H1 (cell line): ENCODE data around the gene PARD6A. TPM values are rescaled to one million over a fixed set of nuclear protein-coding genes. Genes with fewer than 3 reads are reported as not detected.

Experiments
- CTCF ChIA-PET: fragments of 300-600 bp; sonication (Branson Sonifier 250); formaldehyde crosslinking; loops from one replicate; lab custom pipeline; 2021; ENCODE audit not compliant: partially characterized antibody; lab: Charles Lee
- POLR2A ChIA-PET: fragments of 300-600 bp; sonication (Branson Sonifier 250); formaldehyde crosslinking; loops from one replicate; lab custom pipeline; 2021; ENCODE audit warnings: inconsistent platforms; ENCODE audit not compliant: partially characterized antibody; lab: Charles Lee
- DNase-seq, 2 experiments: peaks; one replicate each; pipeline versions ENCODE4 v3.0.0 to v3.0.0-alpha.2; 2010 to 2022; ENCODE audit warnings: low spot score in 2 of 2, low read depth in 1 of 2, mixed read lengths in 1 of 2
- FAIRE-seq: peaks from 2 replicates; lab custom pipeline; 2011; peaks lifted over from hg19 to GRCh38; lab: Jason Lieb, UNC
- H2AFZ ChIP-seq: 2 replicates; pipeline ENCODE4 v1.8.1; 2012; ENCODE audit warnings: low read length, inconsistent platforms
- H2AK5ac ChIP-seq: 2 replicates; pipeline ENCODE4 v1.6.1; 2013; ENCODE audit warnings: low read depth, low read length
- H2BK120ac ChIP-seq: replicated peaks from 2 replicates; pipeline ENCODE3; 2013; ENCODE audit warnings: low read depth, low read length, inconsistent platforms
- H2BK12ac ChIP-seq: 2 replicates; pipeline ENCODE4 v1.6.1; 2013; ENCODE audit warnings: low read depth, low read length
- H2BK15ac ChIP-seq: 2 replicates; pipeline ENCODE4 v1.6.1; 2013; ENCODE audit warnings: low read length
- H2BK20ac ChIP-seq: 2 replicates; pipeline ENCODE4 v1.6.1; 2013; ENCODE audit warnings: low read length
- H2BK5ac ChIP-seq: 2 replicates; pipeline ENCODE4 v1.6.1; 2013; ENCODE audit warnings: low read depth, low read length
- H3K14ac ChIP-seq: 2 replicates; pipeline ENCODE4 v1.6.1; 2013; ENCODE audit warnings: inconsistent platforms; ENCODE audit not compliant: insufficient read length
- H3K18ac ChIP-seq: 2 replicates; pipeline ENCODE4 v1.6.1; 2013; ENCODE audit warnings: low read length; ENCODE audit errors: extremely low read depth
- H3K23ac ChIP-seq: 2 replicates; pipeline ENCODE4 v1.6.1; 2013; ENCODE audit warnings: inconsistent platforms; ENCODE audit not compliant: insufficient read length
- H3K23me2 ChIP-seq: 2 replicates; pipeline ENCODE4 v1.6.1; 2013; ENCODE audit warnings: low read depth, low read length
- H3K27ac ChIP-seq: 2 replicates; pipeline ENCODE4 v1.6.1; 2011; ENCODE audit warnings: low read depth, low read length, inconsistent platforms
- H3K27me3 ChIP-seq, 4 experiments: replicated peaks in 1 of 4; 1 replicate in 1 of 4; 2 replicates in 3 of 4; pipeline versions ENCODE4 v1.6.1 to v1.8.1; 2011 to 2013; ENCODE audit warnings: low read length in 3 of 4, mild to moderate bottlenecking in 3 of 4, inconsistent platforms in 2 of 4, mixed read lengths in 2 of 4, moderate library complexity in 1 of 4; ENCODE audit not compliant: control insufficient read depth in 3 of 4, insufficient read depth in 3 of 4; ENCODE audit errors: extremely low read depth in 1 of 4
- H3K36me3 ChIP-seq, 4 experiments: 2 replicates each; pipeline versions ENCODE4 v1.6.1 to v1.8.1; 2011 to 2013; ENCODE audit warnings: mild to moderate bottlenecking in 4 of 4, low read length in 3 of 4, moderate library complexity in 2 of 4, control low read depth in 1 of 4, inconsistent platforms in 1 of 4; ENCODE audit not compliant: insufficient read depth in 4 of 4, control insufficient read depth in 2 of 4
- H3K4ac ChIP-seq: replicated peaks from 2 replicates; pipeline ENCODE3; 2013; ENCODE audit warnings: low read length, low read depth, mixed read lengths, inconsistent platforms; ENCODE audit not compliant: insufficient read length
- H3K4me1 ChIP-seq, 4 experiments: replicated peaks in 1 of 4; 1 replicate in 1 of 4; 2 replicates in 3 of 4; pipeline versions ENCODE4 v1.6.1 to v1.8.1; 2011 to 2013; ENCODE audit warnings: low read length in 3 of 4, inconsistent platforms in 2 of 4, mixed read lengths in 1 of 4; ENCODE audit not compliant: insufficient read depth in 4 of 4, control insufficient read depth in 3 of 4
- H3K4me2 ChIP-seq, 2 experiments: 2 replicates each; pipeline versions ENCODE4 v1.6.1 to v1.8.1; 2011 to 2013; ENCODE audit warnings: low read depth in 2 of 2, low read length in 2 of 2, control low read depth in 1 of 2, inconsistent platforms in 1 of 2, mild to moderate bottlenecking in 1 of 2; ENCODE audit not compliant: insufficient read depth in 1 of 2
- H3K4me3 ChIP-seq, 4 experiments: fragments of 200-600, 300-600 bp in 1 of 4; sonication (generic), shearing (Covaris generic), sonication (Bioruptor Twin) in 1 of 4; 2 replicates each; pipeline versions ENCODE4 v1.5.1 to v1.8.1; 2011 to 2016; ENCODE audit warnings: low read length in 4 of 4, low read depth in 3 of 4, control low read depth in 2 of 4, inconsistent platforms in 2 of 4, mild to moderate bottlenecking in 2 of 4, mixed read lengths in 1 of 4, moderate library complexity in 1 of 4; ENCODE audit not compliant: insufficient read depth in 2 of 4; ENCODE audit errors: extremely low read depth in 1 of 4
- H3K56ac ChIP-seq: replicated peaks from 2 replicates; pipeline ENCODE3; 2013; ENCODE audit warnings: low read depth, mild to moderate bottlenecking, mixed read lengths, low read length, inconsistent platforms; ENCODE audit not compliant: insufficient read length
- H3K79me1 ChIP-seq: 2 replicates; pipeline ENCODE4 v1.6.1; 2013; ENCODE audit warnings: low read depth, low read length, control low read depth
- H3K79me2 ChIP-seq, 2 experiments: 2 replicates each; pipeline versions ENCODE4 v1.6.1 to v1.8.1; 2012 to 2013; ENCODE audit warnings: low read length in 2 of 2, mild to moderate bottlenecking in 2 of 2, inconsistent platforms in 1 of 2; ENCODE audit not compliant: insufficient read depth in 2 of 2, control insufficient read depth in 1 of 2
- H3K9ac ChIP-seq, 4 experiments: replicated peaks in 1 of 4; 1 replicate in 1 of 4; 2 replicates in 3 of 4; pipeline versions ENCODE4 v1.6.1 to v1.8.1; 2011 to 2013; ENCODE audit warnings: low read depth in 3 of 4, low read length in 3 of 4, control low read depth in 2 of 4, mild to moderate bottlenecking in 2 of 4, moderate library complexity in 2 of 4, inconsistent platforms in 1 of 4; ENCODE audit errors: extremely low read depth in 1 of 4
- H3K9me3 ChIP-seq, 2 experiments: 2 replicates each; pipeline versions ENCODE4 v1.6.1 to v1.8.1; 2012 to 2013; ENCODE audit warnings: mild to moderate bottlenecking in 2 of 2, moderate library complexity in 2 of 2, control low read depth in 1 of 2, inconsistent platforms in 1 of 2, low read depth in 1 of 2, low read length in 1 of 2, mixed read lengths in 1 of 2; ENCODE audit not compliant: insufficient read depth in 2 of 2
- H4K20me1 ChIP-seq, 2 experiments: replicated peaks in 1 of 2; 2 replicates each; pipeline versions ENCODE3 to v1.8.1; 2011 to 2013; ENCODE audit warnings: inconsistent platforms in 2 of 2, low read length in 2 of 2, mild to moderate bottlenecking in 1 of 2; ENCODE audit not compliant: insufficient read depth in 2 of 2, control insufficient read depth in 1 of 2
- H4K5ac ChIP-seq: 2 replicates; pipeline ENCODE4 v1.6.1; 2013; ENCODE audit warnings: low read length, low read depth, mixed read lengths, inconsistent platforms; ENCODE audit not compliant: insufficient read length
- H4K8ac ChIP-seq: 2 replicates; pipeline ENCODE4 v1.8.0; 2013; ENCODE audit warnings: mild to moderate bottlenecking, moderate library complexity, low read length, inconsistent platforms; ENCODE audit not compliant: insufficient read depth; ENCODE audit errors: extremely low read depth
- H4K91ac ChIP-seq: replicated peaks from 2 replicates; pipeline ENCODE3; 2013; ENCODE audit warnings: low read length, mixed read lengths, inconsistent platforms; ENCODE audit not compliant: insufficient read length
- BACH1 ChIP-seq: IDR thresholded peaks from 2 replicates; pipeline ENCODE4 v1.6.1; 2012; ENCODE audit warnings: low read length, improper control_type of control experiment
- CBX8 ChIP-seq: fragments of 300-800, 300-1000 bp; sonication (generic); IDR thresholded peaks from 2 replicates; pipeline ENCODE4 v1.7.1; 2016; ENCODE audit warnings: low read depth, low read length, borderline replicate concordance
- CHD2 ChIP-seq: IDR thresholded peaks from 2 replicates; pipeline ENCODE4 v1.6.1; 2012; ENCODE audit warnings: low read length, improper control_type of control experiment
- HDAC6 ChIP-seq: IDR thresholded peaks from one replicate; pipeline ENCODE4 v1.7.1; 2012; ENCODE audit warnings: low read depth, mild to moderate bottlenecking, inconsistent platforms, low read length, moderate library complexity
- KDM5A ChIP-seq: fragments of 200-600 bp; IDR thresholded peaks from 2 replicates; pipeline ENCODE4 v1.7.1; 2012; ENCODE audit warnings: mild to moderate bottlenecking, low read length, inconsistent platforms, mixed read lengths
- MAX ChIP-seq: IDR thresholded peaks from 2 replicates; pipeline ENCODE4 v1.6.1; 2012; ENCODE audit warnings: inconsistent platforms
- PHF8 ChIP-seq: fragments of 200-600 bp; sonication (generic); conservative IDR thresholded peaks from 2 replicates; pipeline ENCODE4 v1.7.1; 2012; ENCODE audit warnings: low read depth, mild to moderate bottlenecking, inconsistent platforms, low read length, moderate library complexity
- RAD21 ChIP-seq, 2 experiments: IDR thresholded peaks in 1 of 2; conservative IDR thresholded peaks in 1 of 2; 2 replicates each; pipeline ENCODE4 v1.6.1; 2011; ENCODE audit warnings: low read depth in 2 of 2, low read length in 2 of 2, improper control_type of control experiment in 1 of 2, inconsistent platforms in 1 of 2, mild to moderate bottlenecking in 1 of 2, moderate library complexity in 1 of 2
- SIX5 ChIP-seq: IDR thresholded peaks from 2 replicates; pipeline ENCODE4 v1.6.1; 2011; ENCODE audit warnings: mild to moderate bottlenecking, low read depth, low read length
- SRF ChIP-seq: IDR thresholded peaks from 2 replicates; pipeline ENCODE4 v1.6.1; 2011; ENCODE audit warnings: mild to moderate bottlenecking, low read depth, low read length, moderate library complexity
- WGBS, 2 experiments: shearing (Covaris generic) in 1 of 2; methylation state at CpG; one replicate each; pipeline versions ENCODE4 v1.1.6 to v1.1.7; 2013 to 2015; ENCODE audit warnings: low lambda C conversion rate in 2 of 2, mixed read lengths in 2 of 2, inconsistent platforms in 1 of 2, low coverage in 1 of 2, missing lambda C conversion rate in 1 of 2; ENCODE audit not compliant: insufficient replicate concordance in 2 of 2, insufficient coverage in 1 of 2, insufficient read length in 1 of 2; ENCODE audit errors: extremely low coverage in 1 of 2, missing lambda C conversion rate in 1 of 2; 5-methylcytosine and 5-hydroxymethylcytosine counted together
- polyA plus RNA-seq, 7 experiments: library from polyadenylated mRNA; depleted of rRNA in 3 of 7; stranded (reverse) in 5 of 7; unstranded in 2 of 7; fragments of >200 nt in 5 of 7; fragments of 200-250 nt in 2 of 7; gene quantifications; 1 replicate in 5 of 7; 2 replicates in 1 of 7; 4 replicates in 1 of 7; pipeline versions ENCODE4 v1.2.1 to v1.2.3, GENCODE V29; 2011 to 2013; ENCODE audit warnings: missing spikeins in 2 of 7, mixed read lengths in 2 of 7
- total RNA-seq: library from RNA; stranded (reverse); fragmentation: NEBNext Ultra II Directional; extraction: Animal tissue kit (Norgen Biotek cat#: 25700); gene quantifications from 2 replicates; pipeline ENCODE4 v1.2.1, GENCODE V29; 2021

Gene PARD6A
- total and polyA plus RNA-seq, 2 of the 8 experiments (the other 6 are each of a cell fraction or from before 2014, with no cell fraction given) = 15.1 to 21.8 TPM

DNA sequence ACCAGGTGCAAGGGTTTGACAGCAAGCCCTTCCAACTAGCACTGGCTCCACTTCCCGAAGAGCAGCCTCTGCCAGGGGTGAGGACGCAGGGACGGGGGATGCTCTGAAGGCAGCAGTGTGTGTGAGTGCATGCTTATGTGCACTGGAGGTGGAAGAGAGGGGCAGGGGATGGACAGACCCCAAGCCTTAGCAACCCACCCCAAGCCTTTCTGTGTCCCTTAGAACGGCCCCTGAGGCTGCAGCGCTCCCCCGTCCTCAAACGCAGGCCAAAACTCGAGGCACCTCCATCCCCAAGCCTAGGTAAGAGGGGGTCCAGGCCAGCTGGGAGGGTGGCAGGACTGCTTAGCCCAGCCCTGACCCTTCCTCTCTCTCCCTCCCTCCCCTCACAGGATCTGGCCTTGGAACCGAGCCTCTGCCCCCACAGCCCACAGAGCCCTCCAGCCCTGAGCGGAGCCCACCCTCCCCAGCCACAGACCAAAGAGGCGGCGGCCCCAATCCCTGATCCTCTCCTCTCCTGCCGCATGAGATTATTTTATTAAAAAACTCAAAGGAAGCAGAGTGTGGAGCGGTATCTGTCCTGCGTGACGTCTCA lies 3.6 kb upstream of the PARD6A start:
- Histone ChIP-seq H2BK5ac (no peak overlapping the region), H4K91ac (no peak overlapping the region), H3K14ac (no peak overlapping the region), H3K18ac (no peak overlapping the region), H3K56ac (no peak overlapping the region), H4K8ac (no peak overlapping the region), H2BK120ac (no peak overlapping the region), H3K4me3 (no peak overlapping the region), H3K27me3 (peaks cover 0 to 13% (median 10%) of the 10 kb centered on the region in 4 experiments; a peak in 4 of 7 replicates), H3K79me1 (no peaks in the 10 kb centered on the region; the same call in 1 of the 2 replicates), H2BK12ac (no peak overlapping the region), H3K36me3 (peaks cover 0 to 4% (median 2%) of the 10 kb centered on the region in 4 experiments; a peak in 1 of 8 replicates), H3K4me1 (peaks cover 0 to 16% (median 10%) of the 10 kb centered on the region in 4 experiments; a peak in 5 of 7 replicates), H3K4me2 (no peak overlapping the region), H3K4ac (no peak overlapping the region), H3K23me2 (peaks cover 21% of the 10 kb centered on the region), H2BK20ac (no peak overlapping the region), H4K5ac (no peak overlapping the region), H2BK15ac (no peak overlapping the region), H2AFZ (no peak overlapping the region), H3K9ac (no peak overlapping the region), H3K23ac (no peak overlapping the region), H3K27ac (no peak overlapping the region), H2AK5ac (no peak overlapping the region), H4K20me1 (peaks cover 6 to 10% of the 10 kb centered on the region in 2 experiments), H3K79me2 (no peaks in the 10 kb centered on the region), H3K9me3 (no peaks in the 10 kb centered on the region)
- no peak for TF ChIP-seq HDAC6
- no peak for TF ChIP-seq RAD21 (IDR thresholded peaks at IDR 0.05 in 1 of 2, conservative IDR thresholded peaks at IDR 0.05 in 1 of 2; ENCODE audit: low read depth in 2 of 2, low read length in 2 of 2)
- no peak for TF ChIP-seq CBX8
- no peak for TF ChIP-seq SIX5
- TF ChIP-seq KDM5A = no peak
- TF ChIP-seq CHD2 = no peak
- TF ChIP-seq MAX = no peak
- TF ChIP-seq BACH1 = no peak
- TF ChIP-seq SRF = no peak
- TF ChIP-seq PHF8 = no peak
- WGBS, 2 experiments = 95% methylated on average over 16 of the region's 16 CpGs; no CpG with 5 or more reads in 1 of the 2 experiments
- CTCF ChIA-PET = interaction anchor here (1.0 to 13.7 kb wide), 5 partner anchors 11 to 143 kb away, joined by 4 to 202 read pairs (median 10); partner anchors contain the start of gene CARMIL2
- POLR2A ChIA-PET = interaction anchor here (1.4 to 1.8 kb wide), 4 partner anchors 93 to 118 kb away, joined by 3 to 4 read pairs (median 4); partner anchors contain the start of gene CTCF
- FAIRE-seq (no peak), DNase-seq (no peak)
